PC-9 (cell line): ENCODE results near the gene EED. TPM values are rescaled to one million over a fixed set of nuclear protein-coding genes. Genes with fewer than 3 reads are reported as not detected.

Source experiments
- BruUV-seq: library from RNA; stranded (reverse); fragments of 400-500 nt; replicated peaks from 2 replicates; lab custom pipeline; 2021; lab: Mats Ljungman, UMichigan
- CTCF ChIA-PET: fragments of 300-600 bp; sonication (Branson Sonifier 250); formaldehyde crosslinking; loops from one replicate; lab custom pipeline; 2022; ENCODE audit warnings: antibody characterized with exemption; lab: Charles Lee
- POLR2A ChIA-PET: fragments of 300-600 bp; sonication (Branson Sonifier 250); formaldehyde crosslinking; loops from one replicate; lab custom pipeline; 2022; ENCODE audit warnings: antibody characterized with exemption; ENCODE audit not compliant: unreplicated experiment; lab: Charles Lee
- DNase-seq, 2 experiments: peaks; one replicate each; pipeline versions ENCODE4 v3.0.0 to v3.0.0-alpha.2; 2015 to 2022; ENCODE audit warnings: mixed read lengths in 1 of 2
- H2AFZ ChIP-seq: fragments of 200-600 bp; sonication (generic); 2 replicates; pipeline ENCODE4 v1.8.1; 2017; ENCODE audit warnings: antibody characterized with exemption
- H3F3A ChIP-seq: fragments of 200-600 bp; sonication (generic); 2 replicates; pipeline ENCODE4 v1.8.1; 2017; ENCODE audit warnings: antibody characterized with exemption, mild to moderate bottlenecking, low read depth; ENCODE audit not compliant: insufficient read depth
- H3K27ac ChIP-seq: fragments of 200-600 bp; sonication (generic); 2 replicates; pipeline ENCODE4 v1.6.1; 2016; ENCODE audit warnings: mixed run types
- H3K27me3 ChIP-seq: fragments of 200-600 bp; sonication (generic); 2 replicates; pipeline ENCODE4 v1.6.1; 2016; ENCODE audit warnings: low read depth, mixed run types; ENCODE audit not compliant: insufficient read depth
- H3K36me3 ChIP-seq: fragments of 200-600 bp; sonication (generic); 2 replicates; pipeline ENCODE4 v1.6.1; 2016; ENCODE audit warnings: low read depth, mixed run types
- H3K4me1 ChIP-seq: fragments of 200-600 bp; sonication (generic); replicated peaks from 2 replicates; pipeline ENCODE4 v1.6.1; 2016; ENCODE audit warnings: mixed run types; ENCODE audit not compliant: insufficient read depth
- H3K4me2 ChIP-seq: fragments of 200-600 bp; sonication (generic); 2 replicates; pipeline ENCODE4 v1.6.1; 2017; ENCODE audit warnings: mixed run types
- H3K4me3 ChIP-seq: fragments of 200-600 bp; sonication (generic); 2 replicates; pipeline ENCODE4 v1.6.1; 2016; ENCODE audit warnings: mixed run types
- H3K79me2 ChIP-seq: fragments of 200-600 bp; sonication (generic); 2 replicates; pipeline ENCODE4 v1.6.1; 2017; ENCODE audit warnings: low read depth, mixed run types
- H3K9me2 ChIP-seq: fragments of 200-600 bp; sonication (generic); 2 replicates; pipeline ENCODE4 v1.8.1; 2017; ENCODE audit warnings: mild to moderate bottlenecking; ENCODE audit not compliant: insufficient read depth
- H3K9me3 ChIP-seq: fragments of 200-600 bp; sonication (generic); 2 replicates; pipeline ENCODE4 v1.8.1; 2016; ENCODE audit warnings: low read depth; ENCODE audit not compliant: insufficient read depth
- H4K20me1 ChIP-seq: fragments of 200-600 bp; sonication (generic); 2 replicates; pipeline ENCODE4 v1.8.1; 2017; ENCODE audit not compliant: insufficient read depth
- EZH2 ChIP-seq: fragments of 200-600 bp; sonication (generic); IDR thresholded peaks from 2 replicates; pipeline ENCODE4 v1.8.0; 2017; ENCODE audit warnings: antibody characterized with exemption, low read depth
- intact Hi-C: fragments of 100-400 bp; cut with micrococcal nuclease; formaldehyde crosslinking; loops from one replicate; pipeline ENCODE4 v1.10.0; 2022; ENCODE audit not compliant: unreplicated experiment
- total RNA-seq: library from RNA; stranded (reverse); gene quantifications from 2 replicates; pipeline ENCODE4 v1.2.3, GENCODE V29; 2021
- TF ChIP-seq, protein P1 (sequence below): fragments of 200-600 bp; sonication (generic); conservative IDR thresholded peaks from 2 replicates; pipeline ENCODE4 v1.6.1; 2017; ENCODE audit warnings: mixed run types, antibody characterized with exemption, mild to moderate bottlenecking, moderate library complexity

The EED gene
- total RNA-seq, 1 experiment from 2014 or later = 37.4 TPM

DNA sequence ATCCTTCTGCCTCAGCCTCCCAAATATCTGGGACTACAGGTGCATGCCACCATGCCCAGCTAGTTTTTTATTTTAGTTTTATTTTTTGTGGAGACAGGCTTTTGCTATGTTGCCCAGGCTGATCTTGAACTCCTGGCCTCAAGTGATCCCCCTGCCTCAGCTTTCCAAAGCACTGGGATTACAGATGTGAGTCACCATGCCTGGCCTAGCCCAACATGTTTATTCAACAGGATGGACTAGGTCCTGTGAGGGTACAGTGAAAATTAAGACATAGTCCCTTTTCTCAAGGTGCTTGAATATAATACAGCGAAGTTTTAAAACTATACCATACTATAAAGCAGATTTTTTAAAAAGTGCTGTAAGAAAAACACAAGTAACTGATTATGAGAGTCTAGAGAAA is 45.2 kb upstream of the EED start:
- H3K4me1 ChIP-seq = no peaks in the 10 kb centered on the region
- DNase-seq = no peak
- H3K27ac ChIP-seq = no peak overlapping the region
- H3K9me3 ChIP-seq = no peaks in the 10 kb centered on the region
- intact Hi-C loops = no loop called here
- H3K4me2 ChIP-seq = no peak overlapping the region
- CTCF ChIA-PET = no interaction called here
- H3K9me2 ChIP-seq = no peaks in the 10 kb centered on the region
- POLR2A ChIA-PET = no interaction called here
- H3K27me3 ChIP-seq = no peaks in the 10 kb centered on the region
- H3K36me3 ChIP-seq = no peaks in the 10 kb centered on the region
- TF ChIP-seq, protein P1, sequence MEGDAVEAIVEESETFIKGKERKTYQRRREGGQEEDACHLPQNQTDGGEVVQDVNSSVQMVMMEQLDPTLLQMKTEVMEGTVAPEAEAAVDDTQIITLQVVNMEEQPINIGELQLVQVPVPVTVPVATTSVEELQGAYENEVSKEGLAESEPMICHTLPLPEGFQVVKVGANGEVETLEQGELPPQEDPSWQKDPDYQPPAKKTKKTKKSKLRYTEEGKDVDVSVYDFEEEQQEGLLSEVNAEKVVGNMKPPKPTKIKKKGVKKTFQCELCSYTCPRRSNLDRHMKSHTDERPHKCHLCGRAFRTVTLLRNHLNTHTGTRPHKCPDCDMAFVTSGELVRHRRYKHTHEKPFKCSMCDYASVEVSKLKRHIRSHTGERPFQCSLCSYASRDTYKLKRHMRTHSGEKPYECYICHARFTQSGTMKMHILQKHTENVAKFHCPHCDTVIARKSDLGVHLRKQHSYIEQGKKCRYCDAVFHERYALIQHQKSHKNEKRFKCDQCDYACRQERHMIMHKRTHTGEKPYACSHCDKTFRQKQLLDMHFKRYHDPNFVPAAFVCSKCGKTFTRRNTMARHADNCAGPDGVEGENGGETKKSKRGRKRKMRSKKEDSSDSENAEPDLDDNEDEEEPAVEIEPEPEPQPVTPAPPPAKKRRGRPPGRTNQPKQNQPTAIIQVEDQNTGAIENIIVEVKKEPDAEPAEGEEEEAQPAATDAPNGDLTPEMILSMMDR = no peak
- no peak for TF ChIP-seq EZH2
- no TSS peak for BruUV-seq
- H4K20me1 ChIP-seq = no peaks in the 10 kb centered on the region
- no peaks in the 10 kb centered on the region for H3K79me2 ChIP-seq
- no peak overlapping the region for H3K4me3 ChIP-seq
- H2AFZ ChIP-seq = no peak overlapping the region
- H3F3A ChIP-seq = no peaks in the 10 kb centered on the region

DNA sequence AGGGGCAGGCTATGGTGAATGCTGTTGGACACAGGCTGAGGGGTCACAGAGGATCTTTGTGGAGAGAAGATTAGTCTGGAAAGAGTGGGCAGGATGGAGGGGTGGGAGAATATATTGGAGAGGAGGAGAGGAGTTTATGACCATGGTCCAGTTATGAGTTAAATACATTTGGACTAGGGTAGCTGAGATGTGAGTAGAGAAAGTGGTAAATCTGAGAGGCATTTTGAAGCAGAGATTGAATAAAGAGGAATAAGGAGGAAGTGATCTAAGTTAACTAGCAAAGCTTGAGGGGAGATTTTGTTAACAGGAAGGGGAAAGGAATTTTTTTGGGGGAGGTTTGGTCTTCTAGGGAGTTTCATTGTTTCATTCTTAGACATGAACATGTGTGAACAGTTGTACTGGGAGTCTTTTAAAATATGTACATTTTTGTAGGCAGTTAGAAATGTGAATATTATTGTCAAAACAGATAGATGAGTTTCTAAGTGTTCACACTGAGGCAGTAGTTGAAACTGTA is 43.1 kb upstream of the EED start:
- H3K4me1 ChIP-seq = no peaks in the 10 kb centered on the region
- H3K27ac ChIP-seq = no peak overlapping the region
- TF ChIP-seq, protein P1 = no peak
- H2AFZ ChIP-seq = no peak overlapping the region
- H3K79me2 ChIP-seq = no peaks in the 10 kb centered on the region
- no peak overlapping the region for H3K4me3 ChIP-seq
- no peaks in the 10 kb centered on the region for H3F3A ChIP-seq
- no peaks in the 10 kb centered on the region for H3K9me2 ChIP-seq
- intact Hi-C loops = no loop called here
- POLR2A ChIA-PET = no interaction called here
- no peak overlapping the region for H3K4me2 ChIP-seq
- CTCF ChIA-PET = no interaction called here
- no peaks in the 10 kb centered on the region for H3K9me3 ChIP-seq
- no peaks in the 10 kb centered on the region for H3K27me3 ChIP-seq
- no peaks in the 10 kb centered on the region for H4K20me1 ChIP-seq
- no peak for DNase-seq
- H3K36me3 ChIP-seq = no peaks in the 10 kb centered on the region
- no TSS peak for BruUV-seq

DNA sequence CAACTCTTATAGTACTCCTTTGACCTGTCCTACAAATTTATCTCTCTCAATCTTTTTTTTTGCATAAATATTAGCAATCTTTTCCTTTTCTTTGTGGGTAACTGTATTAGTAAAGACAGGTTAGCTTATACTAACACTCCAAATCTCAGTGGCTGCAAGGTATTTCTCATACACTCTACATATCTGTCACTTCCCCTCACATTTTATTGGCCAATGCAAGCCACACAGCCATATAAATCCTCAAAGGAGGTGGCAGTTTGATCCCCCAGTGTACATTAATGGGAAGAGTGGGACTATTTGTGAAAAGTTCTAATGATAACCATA is 42.6 kb upstream of the EED start:
- H4K20me1 ChIP-seq = no peaks in the 10 kb centered on the region
- no TSS peak for BruUV-seq
- intact Hi-C loops = no loop called here
- TF ChIP-seq, protein P1 = no peak
- no peak for TF ChIP-seq EZH2
- ChIA-PET CTCF (no interaction called here), POLR2A (interaction anchor here (0.6 kb wide), 1 partner anchor 133 kb away, joined by 19 read pairs; no protein-coding TSS in a partner anchor)
- no peaks in the 10 kb centered on the region for H3K9me2 ChIP-seq
- no peak for DNase-seq
- H3K9me3 ChIP-seq = no peaks in the 10 kb centered on the region
- H3K27me3 ChIP-seq = no peaks in the 10 kb centered on the region
- H3K79me2 ChIP-seq = no peaks in the 10 kb centered on the region
- H3K4me2 ChIP-seq = peak overlapping the region; percentile 68
- no peaks in the 10 kb centered on the region for H3K4me1 ChIP-seq
- H2AFZ ChIP-seq = peak overlapping the region; percentile 45; the same call in 1 of the 2 replicates
- H3K36me3 ChIP-seq = no peaks in the 10 kb centered on the region
- H3K4me3 ChIP-seq = peak overlapping the region; percentile 39; the same call in 1 of the 2 replicates
- no peaks in the 10 kb centered on the region for H3F3A ChIP-seq
- no peak overlapping the region for H3K27ac ChIP-seq
